ENCODE data around the gene AKAP13. TPM values are rescaled to one million over a fixed set of nuclear protein-coding genes. Genes with fewer than 3 reads are reported as not detected.

Gene AKAP13
- total RNA-seq, 1 donor from 2014 or later: 145 TPM

- Mint-ChIP-seq H3K27me3 (ENCODE audit: unreplicated experiment) (peaks cover 14% of the 10 kb centered on the region), H3K9me3 (ENCODE audit: unreplicated experiment) (peaks cover 15% of the 10 kb centered on the region), H3K4me3 (ENCODE audit: unreplicated experiment) (no peak overlapping the region), H3K4me1 (ENCODE audit: low read depth, unreplicated experiment) (peaks cover 41% of the 10 kb centered on the region), H3K27ac (ENCODE audit: unreplicated experiment) (peak overlapping the region; percentile 55), H3K36me3 (ENCODE audit: unreplicated experiment) (peaks cover 4% of the 10 kb centered on the region)
- no peak for TF ChIP-seq CTCF (IDR thresholded peaks at IDR 0.05; ENCODE audit: partially characterized antibody, unreplicated experiment)
- DNase-seq: peak; percentile 18
These were observed 360.6 kb downstream of the AKAP13 start for GRCh38 chr15:85741021-85741421.

GRCh38 chr15:85741662-85742061 is 361.3 kb downstream of the AKAP13 start:
- H3K27ac Mint-ChIP-seq (ENCODE audit: unreplicated experiment): peak overlapping the region; percentile 95
- peaks cover 20% of the 10 kb centered on the region for H3K9me3 Mint-ChIP-seq (ENCODE audit: unreplicated experiment)
- peaks cover 46% of the 10 kb centered on the region for H3K4me1 Mint-ChIP-seq (ENCODE audit: low read depth, unreplicated experiment)
- H3K27me3 Mint-ChIP-seq (ENCODE audit: unreplicated experiment): peaks cover 16% of the 10 kb centered on the region
- no peak for TF ChIP-seq CTCF (IDR thresholded peaks at IDR 0.05; ENCODE audit: partially characterized antibody, unreplicated experiment)
- peak overlapping the region; percentile 11 for H3K4me3 Mint-ChIP-seq (ENCODE audit: unreplicated experiment)
- no peak for DNase-seq
- peaks cover 4% of the 10 kb centered on the region for H3K36me3 Mint-ChIP-seq (ENCODE audit: unreplicated experiment)

GRCh38 chr15:85742186-85742821 is 361.9 kb downstream of the AKAP13 start:
- H3K27ac Mint-ChIP-seq (ENCODE audit: unreplicated experiment): peak overlapping the region; percentile 95
- H3K4me1 Mint-ChIP-seq (ENCODE audit: low read depth, unreplicated experiment): peaks cover 51% of the 10 kb centered on the region
- peaks cover 13% of the 10 kb centered on the region for H3K27me3 Mint-ChIP-seq (ENCODE audit: unreplicated experiment)
- H3K9me3 Mint-ChIP-seq (ENCODE audit: unreplicated experiment): peaks cover 20% of the 10 kb centered on the region
- DNase-seq: peak; percentile 42
- no peak for TF ChIP-seq CTCF (IDR thresholded peaks at IDR 0.05; ENCODE audit: partially characterized antibody, unreplicated experiment)
- H3K4me3 Mint-ChIP-seq (ENCODE audit: unreplicated experiment): peak overlapping the region; percentile 4
- peaks cover 4% of the 10 kb centered on the region for H3K36me3 Mint-ChIP-seq (ENCODE audit: unreplicated experiment)

GRCh38 chr15:85743392-85744055 is 363.1 kb downstream of the AKAP13 start:
- DNase-seq: no peak
- TF ChIP-seq CTCF (IDR thresholded peaks at IDR 0.05; ENCODE audit: partially characterized antibody, unreplicated experiment): no peak
- Mint-ChIP-seq H3K36me3 (ENCODE audit: unreplicated experiment) (peaks cover 4% of the 10 kb centered on the region), H3K4me1 (ENCODE audit: low read depth, unreplicated experiment) (peaks cover 61% of the 10 kb centered on the region), H3K27ac (ENCODE audit: unreplicated experiment) (peak overlapping the region; percentile 95), H3K4me3 (ENCODE audit: unreplicated experiment) (no peak overlapping the region), H3K9me3 (ENCODE audit: unreplicated experiment) (peaks cover 20% of the 10 kb centered on the region), H3K27me3 (ENCODE audit: unreplicated experiment) (peaks cover 17% of the 10 kb centered on the region)

- Mint-ChIP-seq H3K27me3 (ENCODE audit: unreplicated experiment) (peaks cover 22% of the 10 kb centered on the region), H3K4me1 (ENCODE audit: low read depth, unreplicated experiment) (peaks cover 71% of the 10 kb centered on the region), H3K36me3 (ENCODE audit: unreplicated experiment) (peaks cover 4% of the 10 kb centered on the region), H3K4me3 (ENCODE audit: unreplicated experiment) (no peak overlapping the region), H3K9me3 (ENCODE audit: unreplicated experiment) (peaks cover 23% of the 10 kb centered on the region), H3K27ac (ENCODE audit: unreplicated experiment) (peak overlapping the region; percentile 95)
- TF ChIP-seq CTCF (IDR thresholded peaks at IDR 0.05; ENCODE audit: partially characterized antibody, unreplicated experiment): no peak
- DNase-seq: no peak
These were observed 364.2 kb downstream of the AKAP13 start for GRCh38 chr15:85744579-85744978.
